ENCODE results near the gene C1QTNF9.

C1QTNF9 gene

GRCh38 chr13:24274452-24275021 is 34.8 kb upstream of the C1QTNF9 start:
- TF ChIP-seq JUND (IDR thresholded peaks at IDR 0.05; ENCODE audit: low read depth) = no peak
- in situ Hi-C loops (cut with HindIII; ENCODE audit: low pct_unique_long_range_greater_than_20kb, low sequenced_read_pairs) = no loop called here
- no peak for DNase-seq (ENCODE audit: low read depth in 1 of 2, low spot score in 1 of 2)

- no peak for TF ChIP-seq JUND (IDR thresholded peaks at IDR 0.05; ENCODE audit: low read depth)
These were observed 34.3 kb upstream of the C1QTNF9 start for GRCh38 chr13:24275041-24275440.

GRCh38 chr13:24276306-24276705 is 33.1 kb upstream of the C1QTNF9 start:
- in situ Hi-C loops (cut with HindIII; ENCODE audit: low pct_unique_long_range_greater_than_20kb, low sequenced_read_pairs) = no loop called here
- no peak for TF ChIP-seq JUND (IDR thresholded peaks at IDR 0.05; ENCODE audit: low read depth)
- DNase-seq (ENCODE audit: low read depth in 1 of 2, low spot score in 1 of 2) = no peak

More at GRCh38 chr13:24275041-24275440, 34.3 kb upstream of the C1QTNF9 start:
- in situ Hi-C loops (cut with HindIII; ENCODE audit: low pct_unique_long_range_greater_than_20kb, low sequenced_read_pairs) = no loop called here
- no peak for DNase-seq (ENCODE audit: low read depth in 1 of 2, low spot score in 1 of 2)

- DNase-seq (ENCODE audit: low read depth in 1 of 2, low spot score in 1 of 2) = no peak
- in situ Hi-C loops (cut with HindIII; ENCODE audit: low pct_unique_long_range_greater_than_20kb, low sequenced_read_pairs) = no loop called here
- no peak for TF ChIP-seq JUND (IDR thresholded peaks at IDR 0.05; ENCODE audit: low read depth)
These were observed 32.5 kb upstream of the C1QTNF9 start for GRCh38 chr13:24276861-24277260.

- no peak for TF ChIP-seq JUND (IDR thresholded peaks at IDR 0.05; ENCODE audit: low read depth)
- DNase-seq (ENCODE audit: low read depth in 1 of 2, low spot score in 1 of 2) = no peak
- in situ Hi-C loops (cut with HindIII; ENCODE audit: low pct_unique_long_range_greater_than_20kb, low sequenced_read_pairs) = no loop called here
These were observed 31.6 kb upstream of the C1QTNF9 start for GRCh38 chr13:24277761-24278160.

GRCh38 chr13:24279327-24280110 is 29.9 kb upstream of the C1QTNF9 start:
- no peak for TF ChIP-seq JUND (IDR thresholded peaks at IDR 0.05; ENCODE audit: low read depth)
- in situ Hi-C loops (cut with HindIII; ENCODE audit: low pct_unique_long_range_greater_than_20kb, low sequenced_read_pairs) = no loop called here
- DNase-seq (ENCODE audit: low read depth in 1 of 2, low spot score in 1 of 2) = no peak

- no peak for TF ChIP-seq JUND (IDR thresholded peaks at IDR 0.05; ENCODE audit: low read depth)
- in situ Hi-C loops (cut with HindIII; ENCODE audit: low pct_unique_long_range_greater_than_20kb, low sequenced_read_pairs) = no loop called here
- no peak for DNase-seq (ENCODE audit: low read depth in 1 of 2, low spot score in 1 of 2)
These were observed 28.7 kb upstream of the C1QTNF9 start for GRCh38 chr13:24280720-24281119.

GRCh38 chr13:24281188-24282008 is 28.0 kb upstream of the C1QTNF9 start:
- no peak for DNase-seq (ENCODE audit: low read depth in 1 of 2, low spot score in 1 of 2)
- in situ Hi-C loops (cut with HindIII; ENCODE audit: low pct_unique_long_range_greater_than_20kb, low sequenced_read_pairs) = no loop called here
- no peak for TF ChIP-seq JUND (IDR thresholded peaks at IDR 0.05; ENCODE audit: low read depth)

- in situ Hi-C loops (cut with HindIII; ENCODE audit: low pct_unique_long_range_greater_than_20kb, low sequenced_read_pairs) = no loop called here
- DNase-seq (ENCODE audit: low read depth in 1 of 2, low spot score in 1 of 2) = no peak
- TF ChIP-seq JUND (IDR thresholded peaks at IDR 0.05; ENCODE audit: low read depth) = no peak
These were observed 27.1 kb upstream of the C1QTNF9 start for GRCh38 chr13:24282256-24282655.

- DNase-seq (ENCODE audit: low read depth in 1 of 2, low spot score in 1 of 2) = no peak
- TF ChIP-seq JUND (IDR thresholded peaks at IDR 0.05; ENCODE audit: low read depth) = no peak
- in situ Hi-C loops (cut with HindIII; ENCODE audit: low pct_unique_long_range_greater_than_20kb, low sequenced_read_pairs) = no loop called here
These were observed 24.4 kb upstream of the C1QTNF9 start for GRCh38 chr13:24284889-24285565.

- in situ Hi-C loops (cut with HindIII; ENCODE audit: low pct_unique_long_range_greater_than_20kb, low sequenced_read_pairs) = no loop called here
- DNase-seq (ENCODE audit: low read depth in 1 of 2, low spot score in 1 of 2) = no peak
- no peak for TF ChIP-seq JUND (IDR thresholded peaks at IDR 0.05; ENCODE audit: low read depth)
These were observed 22.8 kb upstream of the C1QTNF9 start for GRCh38 chr13:24286624-24287023.

- TF ChIP-seq JUND (IDR thresholded peaks at IDR 0.05; ENCODE audit: low read depth) = no peak
- no peak for DNase-seq (ENCODE audit: low read depth in 1 of 2, low spot score in 1 of 2)
- in situ Hi-C loops (cut with HindIII; ENCODE audit: low pct_unique_long_range_greater_than_20kb, low sequenced_read_pairs) = no loop called here
These were observed 21.6 kb upstream of the C1QTNF9 start for GRCh38 chr13:24287748-24288287.

Data from T47D (cell line).